ENCODE measurements around the gene MYH2.

The MYH2 gene

DNA sequence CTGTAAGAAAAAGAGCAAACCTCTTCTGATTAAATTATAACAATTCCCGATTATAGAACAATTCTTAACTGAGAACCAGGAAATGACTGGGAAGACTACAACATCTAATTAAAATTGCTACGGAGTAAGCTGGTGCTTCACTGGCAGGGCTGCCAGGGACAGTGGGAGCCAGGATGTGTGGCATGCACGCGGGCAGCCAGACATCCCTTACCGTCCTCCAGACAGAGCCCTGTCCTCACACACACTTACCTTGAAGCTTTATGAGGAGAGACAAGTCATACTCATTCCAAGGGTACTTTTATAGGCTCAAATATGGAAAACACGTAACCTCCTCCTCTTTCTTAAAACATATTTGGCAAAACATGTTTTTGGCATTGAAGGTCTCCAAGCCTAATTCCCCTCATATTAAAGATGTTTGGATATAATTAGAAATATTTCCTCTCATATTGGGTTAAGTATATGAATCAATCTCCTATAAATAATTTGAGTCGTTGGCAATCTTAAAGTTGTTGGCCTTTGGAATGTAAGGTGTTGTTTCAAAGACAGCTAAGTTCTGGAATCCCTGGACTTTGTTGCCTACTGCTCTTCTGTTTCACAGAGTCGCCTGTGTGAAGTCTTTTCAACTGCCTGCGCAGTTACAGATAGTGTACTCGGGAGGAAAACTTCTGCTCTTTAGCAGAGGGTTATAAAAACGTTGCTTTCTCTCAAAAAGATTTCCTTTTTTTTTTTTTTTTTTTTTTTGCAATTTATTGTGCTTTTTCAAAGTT lies 31.0 kb downstream of the MYH2 start, which contains the start of gene MYH1:
MYH1 (minus strand) TSS at position 272 of the 767 bp plus-strand sequence. CDS start 1,900 bp downstream, outside the sequence.
- TF ChIP-seq, protein P1, sequence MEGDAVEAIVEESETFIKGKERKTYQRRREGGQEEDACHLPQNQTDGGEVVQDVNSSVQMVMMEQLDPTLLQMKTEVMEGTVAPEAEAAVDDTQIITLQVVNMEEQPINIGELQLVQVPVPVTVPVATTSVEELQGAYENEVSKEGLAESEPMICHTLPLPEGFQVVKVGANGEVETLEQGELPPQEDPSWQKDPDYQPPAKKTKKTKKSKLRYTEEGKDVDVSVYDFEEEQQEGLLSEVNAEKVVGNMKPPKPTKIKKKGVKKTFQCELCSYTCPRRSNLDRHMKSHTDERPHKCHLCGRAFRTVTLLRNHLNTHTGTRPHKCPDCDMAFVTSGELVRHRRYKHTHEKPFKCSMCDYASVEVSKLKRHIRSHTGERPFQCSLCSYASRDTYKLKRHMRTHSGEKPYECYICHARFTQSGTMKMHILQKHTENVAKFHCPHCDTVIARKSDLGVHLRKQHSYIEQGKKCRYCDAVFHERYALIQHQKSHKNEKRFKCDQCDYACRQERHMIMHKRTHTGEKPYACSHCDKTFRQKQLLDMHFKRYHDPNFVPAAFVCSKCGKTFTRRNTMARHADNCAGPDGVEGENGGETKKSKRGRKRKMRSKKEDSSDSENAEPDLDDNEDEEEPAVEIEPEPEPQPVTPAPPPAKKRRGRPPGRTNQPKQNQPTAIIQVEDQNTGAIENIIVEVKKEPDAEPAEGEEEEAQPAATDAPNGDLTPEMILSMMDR (IDR thresholded peaks at IDR 0.05; ENCODE audit: control insufficient read depth, insufficient read depth, low read depth, low read length, missing control alignments), result no peak
- no peak for DNase-seq (ENCODE audit: low read depth)
- no peak within 1 kb of the TSS for H3K4me3 ChIP-seq (ENCODE audit: control insufficient read depth, low read depth, low read length)

DNA sequence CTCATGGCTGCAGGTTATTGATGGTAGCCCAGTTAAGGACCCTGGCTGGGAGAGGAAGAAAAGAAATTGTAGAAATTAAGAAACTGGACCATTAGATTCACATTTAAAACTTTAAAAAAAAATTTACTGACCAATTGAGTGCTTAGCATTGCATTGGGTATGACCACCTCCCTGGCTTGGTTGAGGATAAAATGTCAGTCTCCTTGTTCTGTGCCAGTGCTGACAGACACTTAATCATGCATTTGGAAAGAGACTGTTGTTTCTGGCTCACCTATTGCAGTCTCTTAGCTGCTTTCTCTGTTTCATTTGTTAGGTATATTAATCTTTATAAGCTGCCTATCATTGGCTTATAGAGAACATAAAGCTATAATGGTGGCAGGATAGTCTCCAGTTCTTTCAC lies 32.8 kb downstream of the MYH2 start:
- no peak overlapping the region for H3K4me3 ChIP-seq (ENCODE audit: control insufficient read depth, low read depth, low read length)
- TF ChIP-seq, protein P1 (IDR thresholded peaks at IDR 0.05; ENCODE audit: control insufficient read depth, insufficient read depth, low read depth, low read length, missing control alignments), result no peak

DNA sequence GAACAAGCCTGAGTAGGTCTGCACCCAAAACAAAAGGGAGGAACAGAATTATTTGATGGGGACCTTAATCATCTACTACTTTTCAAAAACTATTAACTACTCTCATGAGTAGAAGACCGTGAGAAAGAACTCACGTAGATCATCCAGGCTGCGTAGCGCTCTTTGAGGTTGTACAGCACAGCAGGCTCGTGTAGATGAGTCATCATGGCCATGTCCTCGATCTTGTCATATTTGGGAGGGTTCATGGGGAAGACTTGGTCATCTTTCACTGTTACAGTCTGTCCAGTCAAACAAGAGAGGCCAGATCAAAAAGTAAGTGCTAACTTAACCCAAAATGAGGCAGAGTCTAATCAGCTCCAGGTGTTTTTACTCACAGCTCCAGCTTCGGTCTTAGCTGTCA lies 33.4 kb downstream of the MYH2 start:
- no peak for DNase-seq (ENCODE audit: low read depth)
- TF ChIP-seq, protein P1 (IDR thresholded peaks at IDR 0.05; ENCODE audit: control insufficient read depth, insufficient read depth, low read depth, low read length, missing control alignments), result no peak
- H3K4me3 ChIP-seq (ENCODE audit: control insufficient read depth, low read depth, low read length), result no peak overlapping the region

More for the DNA sequence above, 32.8 kb downstream of the MYH2 start:
- no peak for DNase-seq (ENCODE audit: low read depth)

DNA sequence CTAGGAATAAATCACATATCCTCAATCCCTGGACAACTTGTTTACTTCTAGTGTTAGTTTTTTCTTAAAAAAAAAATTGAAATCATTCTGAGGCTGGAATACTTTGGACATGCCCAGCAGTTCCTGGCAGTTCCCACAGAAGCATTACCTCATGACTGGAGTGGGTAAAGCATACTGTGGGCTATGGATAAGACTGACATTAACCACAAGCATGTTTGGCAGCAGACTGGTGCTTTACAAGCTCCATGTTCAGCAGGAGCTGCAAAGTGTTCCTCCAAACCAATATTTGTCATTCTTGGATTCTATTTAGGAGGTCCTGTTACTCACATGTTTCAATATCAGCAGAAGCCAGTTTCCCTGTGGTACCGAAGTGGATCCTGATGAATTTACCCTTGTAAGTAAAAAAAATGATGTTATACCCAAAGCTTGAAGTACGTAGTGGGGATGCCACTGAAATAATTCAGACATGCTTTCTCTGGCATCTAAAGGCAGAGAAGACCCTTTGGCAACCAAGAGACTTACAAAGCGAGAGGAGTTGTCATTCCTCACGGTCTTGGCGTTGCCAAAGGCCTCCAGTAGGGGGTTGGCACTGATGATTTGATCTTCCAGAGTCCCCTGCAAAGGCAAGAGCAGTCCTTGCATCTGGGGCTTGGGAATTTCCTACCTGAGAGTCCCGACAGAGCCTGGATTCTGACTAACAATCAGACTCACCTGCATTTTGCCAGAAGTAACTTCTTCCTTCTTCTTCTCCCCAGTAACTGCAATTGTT lies 36.0 kb downstream of the MYH2 start:
- DNase-seq (ENCODE audit: low read depth), result no peak
- TF ChIP-seq, protein P1 (IDR thresholded peaks at IDR 0.05; ENCODE audit: control insufficient read depth, insufficient read depth, low read depth, low read length, missing control alignments), result no peak

DNA sequence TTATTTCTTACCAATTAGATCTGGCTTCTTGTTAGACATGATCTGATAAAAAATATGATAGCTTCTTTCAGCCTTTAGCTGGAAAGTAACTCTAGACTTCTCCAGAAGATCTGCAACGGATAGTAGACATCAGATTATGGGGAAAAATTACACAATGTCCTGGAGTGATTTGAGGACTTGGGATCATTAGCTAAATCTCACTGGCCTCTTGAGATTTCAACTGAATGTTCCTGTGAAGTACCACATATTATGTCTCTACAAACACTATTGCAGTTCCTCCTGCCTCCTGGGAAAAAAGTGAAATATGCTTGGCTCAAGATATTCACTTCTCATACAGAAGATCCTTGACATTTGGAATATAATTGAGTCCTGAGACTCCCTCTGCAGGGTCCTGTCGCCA lies 36.6 kb downstream of the MYH2 start:
- no peak for DNase-seq (ENCODE audit: low read depth)
- TF ChIP-seq, protein P1 (IDR thresholded peaks at IDR 0.05; ENCODE audit: control insufficient read depth, insufficient read depth, low read depth, low read length, missing control alignments), result no peak
- no peak overlapping the region for H3K4me3 ChIP-seq (ENCODE audit: control insufficient read depth, low read depth, low read length)

More for the DNA sequence above, 36.0 kb downstream of the MYH2 start:
- no peak overlapping the region for H3K4me3 ChIP-seq (ENCODE audit: control insufficient read depth, low read depth, low read length)

DNA sequence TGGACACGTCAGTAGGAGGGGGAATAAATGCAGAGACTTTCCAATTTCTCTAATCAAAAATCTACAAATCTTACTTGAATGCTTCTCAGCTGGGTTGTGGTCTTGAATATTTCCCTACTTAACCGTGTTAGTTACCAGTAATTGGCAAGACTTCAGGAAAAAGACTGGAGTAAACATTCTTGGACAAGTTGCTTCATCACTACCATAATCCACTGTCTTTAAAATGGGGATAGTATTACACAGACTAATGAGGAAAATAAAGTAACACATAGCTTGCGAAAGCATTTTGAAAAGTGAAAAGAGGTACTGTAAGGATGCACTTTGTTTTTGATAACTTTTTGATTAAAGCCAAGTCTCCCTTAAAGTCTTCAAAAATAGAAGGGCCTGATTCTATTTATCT lies 49.5 kb downstream of the MYH2 start:
- TF ChIP-seq, protein P1 (IDR thresholded peaks at IDR 0.05; ENCODE audit: control insufficient read depth, insufficient read depth, low read depth, low read length, missing control alignments), result no peak

More for the DNA sequence above, 49.5 kb downstream of the MYH2 start:
- DNase-seq (ENCODE audit: low read depth), result no peak
- no peak overlapping the region for H3K4me3 ChIP-seq (ENCODE audit: control insufficient read depth, low read depth, low read length)

Measured in AG09309 (cell line).